Stimulated activated CD4-positive, alpha-beta T cell treated with anti-CD3 and anti-CD28 coated beads, Interleukin-12 subunit alpha, Interleukin-12 subunit beta, amount 100 ng/mL, for 48 hours (primary cell): ENCODE data around the gene LBR.

Source experiments
- DNase-seq, 3 donors: peaks; one replicate each; pipeline ENCODE4 v3.0.0-alpha.2; 2020; ENCODE audit warnings: low read depth in 2 of 3, low spot score in 1 of 3

Gene LBR

GRCh38 chr1:225464851-225465792 is 37.3 kb upstream of the LBR start:
- DNase-seq = no peak

- DNase-seq = no peak
These were observed 35.1 kb upstream of the LBR start for GRCh38 chr1:225462714-225463574.

GRCh38 chr1:225462429-225462713 is 34.5 kb upstream of the LBR start:
- no peak for DNase-seq

- no peak for DNase-seq
These were observed 33.9 kb upstream of the LBR start for GRCh38 chr1:225461533-225462428.

GRCh38 chr1:225460737-225461532 is 33.1 kb upstream of the LBR start:
- peak in 1 of 3 donors; percentile 42 for DNase-seq

- no peak for DNase-seq
These were observed 32.3 kb upstream of the LBR start for GRCh38 chr1:225460021-225460736.

GRCh38 chr1:225458222-225458631 is 30.4 kb upstream of the LBR start:
- DNase-seq = no peak

- peak; percentile 72 to 81 (median 73) for DNase-seq
These were observed 26.9 kb upstream of the LBR start for GRCh38 chr1:225454733-225455132.

- no peak for DNase-seq
These were observed 26.2 kb upstream of the LBR start for GRCh38 chr1:225453797-225454648.

- no peak for DNase-seq
These were observed 24.1 kb upstream of the LBR start for GRCh38 chr1:225451840-225452515.

- no peak for DNase-seq
These were observed 23.5 kb upstream of the LBR start for GRCh38 chr1:225451340-225451739.

- no peak for DNase-seq
These were observed 22.8 kb upstream of the LBR start for GRCh38 chr1:225450491-225451191.

- no peak for DNase-seq
These were observed 21.9 kb upstream of the LBR start for GRCh38 chr1:225449774-225450173.

GRCh38 chr1:225449261-225449660 is 21.4 kb upstream of the LBR start:
- no peak for DNase-seq

- DNase-seq = no peak
These were observed 20.4 kb upstream of the LBR start for GRCh38 chr1:225448146-225448805.

- no peak for DNase-seq
These were observed 19.8 kb upstream of the LBR start for GRCh38 chr1:225447650-225448089.
